GM19468 (cell line): ENCODE results near the gene TBC1D9.

Experiments used
- ATAC-seq: cut with Tn5 transposase; IDR thresholded peaks from one replicate; pipeline ENCODE4 v1.9.1; 2021; ENCODE audit warnings: mild to moderate bottlenecking, moderate library complexity, moderate number of reproducible peaks; ENCODE audit not compliant: unreplicated experiment; ENCODE audit errors: extremely low read depth

The TBC1D9 gene

GRCh38 chr4:140630246-140630645, 125.9 kb downstream of the TBC1D9 start:
- ATAC-seq, result no peak

DNA sequence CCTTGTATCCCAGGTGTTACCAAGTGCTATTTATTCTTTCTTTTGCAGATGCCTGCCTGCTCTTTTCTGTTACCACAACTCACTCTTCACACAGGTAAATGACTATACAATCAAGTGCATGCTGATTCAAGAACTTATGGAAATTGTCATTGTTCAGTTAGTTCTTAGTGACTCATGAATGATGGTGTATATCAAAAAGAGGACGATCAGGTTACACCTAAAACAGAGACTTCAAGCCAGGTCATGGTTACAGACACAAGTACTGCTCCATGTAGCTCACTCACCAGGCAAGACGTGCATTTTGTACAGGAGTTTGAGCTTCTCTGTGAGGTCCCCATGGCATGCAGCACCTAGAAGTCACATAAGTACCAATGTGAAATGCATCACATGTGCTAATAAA, 128.2 kb downstream of the TBC1D9 start:
- no peak for ATAC-seq

- no peak for ATAC-seq
These were observed 129.4 kb downstream of the TBC1D9 start for GRCh38 chr4:140626661-140627376.

DNA sequence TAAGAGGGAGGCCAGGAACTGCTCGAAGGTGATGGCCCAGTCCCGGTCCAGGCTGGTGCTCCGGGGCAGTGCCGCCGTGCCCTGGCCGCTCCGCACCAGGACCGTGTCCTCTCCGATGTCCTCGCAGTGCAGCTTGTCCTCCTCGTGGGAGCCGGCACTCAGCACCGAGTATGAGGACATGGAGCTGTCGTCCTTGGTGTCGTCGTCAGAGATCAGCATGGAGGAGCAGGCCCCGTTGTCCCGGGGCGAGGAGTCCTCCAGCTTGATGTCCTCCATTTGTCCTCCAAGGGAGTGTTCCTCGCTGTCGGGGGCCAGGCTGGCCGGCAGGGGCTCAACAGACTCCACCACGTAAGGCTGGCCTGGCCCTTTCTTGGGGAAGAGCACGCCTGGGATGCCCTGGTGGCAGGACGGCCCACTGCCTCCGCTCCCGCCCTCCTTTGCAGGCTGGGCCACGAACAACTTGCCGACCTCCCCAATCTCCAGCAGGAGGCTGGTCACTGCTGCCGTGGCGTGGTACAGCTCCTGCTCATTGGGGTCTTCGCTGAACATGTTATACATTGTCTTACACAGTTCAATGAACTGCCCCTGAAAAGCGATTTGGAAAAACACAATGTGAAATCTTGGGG, 133.7 kb downstream of the TBC1D9 start:
- ATAC-seq, result no peak

- no peak for ATAC-seq
These were observed 135.0 kb downstream of the TBC1D9 start for GRCh38 chr4:140621161-140621560.

DNA sequence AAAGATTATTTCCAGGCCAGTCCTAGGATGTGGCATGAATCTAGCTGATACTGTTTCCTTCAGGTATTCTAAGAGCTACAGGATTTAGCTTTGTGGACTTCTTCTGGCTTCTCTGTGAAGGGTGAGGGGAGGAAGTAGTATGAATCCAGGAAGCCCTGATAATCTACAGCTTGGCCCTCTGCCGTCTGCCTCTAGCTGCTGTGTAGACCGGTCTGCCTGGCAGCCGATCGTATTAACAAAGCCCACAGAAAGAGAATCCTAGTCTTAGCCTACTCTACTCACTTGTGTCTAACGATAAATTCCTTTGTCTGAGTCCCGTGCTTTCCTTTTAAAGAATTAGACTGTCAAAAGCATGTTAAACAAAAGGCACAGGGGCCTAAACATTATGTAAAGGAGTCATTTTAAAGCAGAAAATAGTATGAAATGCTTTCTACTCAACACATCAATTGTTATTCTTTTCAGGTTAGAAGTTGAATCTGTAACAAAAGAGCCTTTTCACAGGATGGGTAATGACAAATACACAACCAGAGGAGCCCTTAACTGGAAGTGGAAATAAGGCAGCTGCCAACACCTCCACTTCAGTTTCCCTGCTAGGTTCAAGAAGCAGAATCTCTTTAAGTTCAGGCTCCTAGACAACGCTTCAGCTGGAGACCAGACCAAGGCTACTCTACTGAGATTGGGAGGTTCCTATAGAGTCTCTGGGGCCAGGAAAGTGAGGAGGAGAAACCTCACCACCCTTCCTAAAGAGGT, 138.5 kb downstream of the TBC1D9 start:
- no peak for ATAC-seq

DNA sequence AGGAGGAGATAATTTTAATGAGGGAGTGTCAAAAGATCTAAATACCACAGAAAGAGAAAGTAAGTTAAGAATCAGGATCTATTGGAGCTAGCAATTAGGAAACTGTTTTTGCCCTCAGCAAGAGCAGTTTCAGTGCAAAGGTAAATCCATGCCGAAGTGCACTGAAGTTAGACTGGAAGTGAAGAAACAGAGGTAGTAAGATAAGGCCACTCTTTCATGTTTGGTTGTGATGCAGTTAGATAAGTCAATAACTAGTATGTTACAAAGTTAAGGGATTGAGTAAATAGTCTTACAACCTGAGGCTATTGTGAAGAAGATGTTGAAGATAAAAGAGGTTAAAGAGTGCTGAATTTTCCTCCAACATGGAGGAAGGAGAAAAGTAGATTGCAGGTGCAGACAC, 140.7 kb downstream of the TBC1D9 start:
- no peak for ATAC-seq

GRCh38 chr4:140612357-140612756, 143.8 kb downstream of the TBC1D9 start:
- ATAC-seq, result no peak

DNA sequence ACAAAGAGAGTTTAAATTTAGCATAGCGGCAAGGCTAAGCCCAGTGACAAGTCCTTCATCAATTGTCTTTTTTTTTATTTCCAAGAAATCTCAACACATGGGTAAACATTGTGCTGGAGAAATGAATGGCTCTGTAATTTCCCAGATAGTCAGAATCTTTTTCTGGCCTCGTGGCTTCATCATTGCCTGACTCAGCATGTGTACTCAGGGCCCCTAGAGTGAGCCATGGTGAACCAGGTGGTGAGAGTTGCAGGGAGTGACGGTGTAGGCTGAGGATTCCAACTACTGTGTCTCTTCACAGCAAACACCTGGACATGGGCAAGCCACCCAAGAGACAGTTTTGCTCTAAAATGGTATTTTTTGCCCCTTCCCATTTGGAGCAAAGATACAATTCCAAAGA, 144.3 kb downstream of the TBC1D9 start:
- ATAC-seq, result no peak

DNA sequence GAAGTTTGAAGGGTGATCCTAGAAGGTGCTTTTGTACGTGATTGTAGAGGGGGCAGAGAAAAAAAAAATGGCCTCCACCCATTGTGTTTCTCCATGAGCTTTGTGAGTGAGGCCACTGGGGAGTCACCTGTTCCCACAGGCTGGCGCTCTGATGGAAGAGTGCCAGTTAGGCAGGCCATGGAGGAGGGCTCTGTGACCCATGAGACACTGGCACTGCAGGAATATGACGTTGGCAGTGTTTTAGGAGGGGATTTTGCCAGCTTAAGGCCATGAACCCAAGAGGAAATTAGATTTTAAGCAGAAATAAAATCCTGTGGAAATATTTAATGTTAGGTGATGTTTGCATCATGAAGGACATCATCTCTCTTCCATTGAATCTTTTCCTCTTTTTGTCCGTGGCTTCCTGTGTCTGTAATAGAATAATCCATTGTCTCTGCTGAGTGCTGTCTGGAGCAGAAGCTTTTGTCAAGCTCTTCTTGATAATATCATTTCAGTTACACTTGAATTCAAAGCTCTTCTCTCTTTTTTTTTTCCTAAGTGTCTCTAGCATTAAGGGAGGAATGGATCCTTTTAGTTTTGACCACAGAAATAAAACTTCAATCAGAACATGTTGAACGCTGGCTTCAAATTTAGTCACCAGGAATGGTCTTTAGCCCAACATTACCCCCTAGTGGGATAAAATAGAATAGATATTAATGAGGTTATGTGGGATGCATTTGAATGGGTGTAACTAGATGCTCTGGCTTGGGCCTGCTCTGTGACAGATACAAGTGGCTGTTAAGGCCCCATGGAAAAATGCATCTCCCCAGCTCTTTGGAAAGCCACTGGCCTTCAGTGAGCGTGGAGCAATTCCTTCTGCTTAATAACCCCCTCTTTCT, 146.4 kb downstream of the TBC1D9 start:
- ATAC-seq, result no peak

GRCh38 chr4:140607852-140608251, 148.3 kb downstream of the TBC1D9 start:
- no peak for ATAC-seq

GRCh38 chr4:140604544-140604943, 151.6 kb downstream of the TBC1D9 start:
- ATAC-seq, result no peak

DNA sequence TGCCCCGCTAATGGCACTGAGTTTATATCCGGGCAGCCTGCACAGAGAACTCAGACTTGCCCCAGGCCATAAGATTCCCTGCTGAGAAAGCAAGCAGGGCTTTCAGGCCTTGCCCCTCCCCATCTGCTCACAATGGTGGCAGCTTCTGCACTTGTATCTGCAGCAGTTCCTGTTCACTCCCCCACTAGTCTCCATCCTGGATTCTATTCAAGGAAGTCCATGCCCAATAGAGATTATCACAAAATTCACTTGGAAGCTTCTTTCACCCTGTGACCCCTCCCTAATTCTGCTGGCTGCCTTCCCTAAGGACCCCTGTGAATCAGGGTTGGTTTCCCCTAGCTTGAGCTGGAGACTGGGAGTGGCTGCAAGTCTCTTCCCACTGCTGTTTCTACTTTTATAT, 152.9 kb downstream of the TBC1D9 start:
- ATAC-seq, result no peak

GRCh38 chr4:140602714-140603113, 153.5 kb downstream of the TBC1D9 start:
- no peak for ATAC-seq

DNA sequence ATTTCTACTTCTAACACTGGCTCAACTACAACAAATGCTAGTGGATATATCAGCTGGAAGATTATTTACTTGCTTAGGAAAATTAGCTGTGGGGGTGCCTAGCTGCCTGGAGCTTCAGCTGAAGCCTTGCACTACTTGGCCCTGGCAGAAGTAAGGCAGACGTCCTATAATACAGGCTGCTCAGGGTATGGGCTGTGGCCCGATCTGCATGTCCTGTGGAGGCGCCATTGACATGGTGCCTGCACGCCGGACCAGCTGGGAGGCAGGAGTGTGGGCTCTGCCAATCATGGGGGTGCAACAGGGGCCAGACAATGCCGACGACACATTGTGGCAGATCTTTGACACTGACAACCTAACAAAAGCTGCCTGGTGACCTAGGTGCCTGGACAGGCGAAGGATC, 155.8 kb downstream of the TBC1D9 start:
- no peak for ATAC-seq

GRCh38 chr4:140595065-140595464, 161.1 kb downstream of the TBC1D9 start:
- ATAC-seq, result no peak

DNA sequence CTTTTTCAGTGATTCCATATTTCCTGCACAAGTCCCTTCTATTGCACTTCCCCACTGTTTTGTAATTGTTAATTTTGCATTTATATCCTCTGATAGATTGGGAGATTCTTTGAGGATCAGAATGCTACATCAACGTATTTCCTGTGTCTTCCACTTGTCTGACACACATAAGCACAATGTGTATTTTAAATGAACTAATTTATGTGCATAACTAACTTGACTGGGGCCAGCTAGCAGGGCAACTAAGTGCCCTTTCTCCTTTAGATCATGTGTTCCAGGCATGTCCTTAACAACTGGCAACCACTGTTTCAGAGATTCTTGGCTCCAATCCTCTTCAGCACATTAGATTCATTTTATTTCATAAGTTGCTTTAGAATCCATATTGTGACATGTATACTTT, 171.7 kb downstream of the TBC1D9 start:
- ATAC-seq, result no peak

- ATAC-seq, result no peak
These were observed 175.1 kb downstream of the TBC1D9 start for GRCh38 chr4:140581078-140581477.

- no peak for ATAC-seq
These were observed 176.9 kb downstream of the TBC1D9 start for GRCh38 chr4:140579278-140579677.

GRCh38 chr4:140575489-140575888, 180.7 kb downstream of the TBC1D9 start:
- ATAC-seq, result no peak
